GM23248 (cell line): ENCODE measurements around the gene NOXO1. TPM values are rescaled to one million over a fixed set of nuclear protein-coding genes. Genes with fewer than 3 reads are reported as not detected.
A peak's percentile ranks its signal among the peaks of the same experiment; 100 is the strongest.

ENCODE experiments used
- DNase-seq: peaks from one replicate; pipeline ENCODE4 v3.0.0-alpha.2; 2015
- H2AFZ ChIP-seq: fragments of 200-600 bp; sonication (generic); 2 replicates; pipeline ENCODE4 v1.6.1; 2016; ENCODE audit warnings: antibody characterized with exemption
- H3F3A ChIP-seq: fragments of 200-600 bp; sonication (generic); 2 replicates; pipeline ENCODE4 v1.6.1; 2016; ENCODE audit warnings: mild to moderate bottlenecking, antibody characterized with exemption, mixed run types; ENCODE audit not compliant: insufficient read depth
- H3K27ac ChIP-seq: fragments of 200-600 bp; sonication (generic); 2 replicates; pipeline ENCODE4 v1.5.1; 2016; ENCODE audit warnings: mild to moderate bottlenecking
- H3K27me3 ChIP-seq: fragments of 200-600 bp; sonication (generic); replicated peaks from 2 replicates; pipeline ENCODE4 v1.6.1; 2016; ENCODE audit warnings: mild to moderate bottlenecking; ENCODE audit not compliant: insufficient read depth
- H3K36me3 ChIP-seq: fragments of 200-600 bp; sonication (generic); 2 replicates; pipeline ENCODE4 v1.6.1; 2016; ENCODE audit warnings: low read depth, mild to moderate bottlenecking
- H3K4me1 ChIP-seq: fragments of 200-600 bp; sonication (generic); 2 replicates; pipeline ENCODE4 v1.6.1; 2016; ENCODE audit warnings: mild to moderate bottlenecking; ENCODE audit not compliant: insufficient read depth
- H3K4me2 ChIP-seq: fragments of 200-600 bp; sonication (generic); one replicate; pipeline ENCODE4 v1.6.1; 2016; ENCODE audit warnings: mild to moderate bottlenecking; ENCODE audit not compliant: unreplicated experiment
- H3K4me3 ChIP-seq: fragments of 200-600 bp; sonication (generic); 2 replicates; pipeline ENCODE4 v1.5.1; 2016; ENCODE audit warnings: mild to moderate bottlenecking
- H3K79me2 ChIP-seq: fragments of 200-600 bp; sonication (generic); 2 replicates; pipeline ENCODE4 v1.6.1; 2016; ENCODE audit warnings: mild to moderate bottlenecking; ENCODE audit not compliant: insufficient read depth
- H3K9ac ChIP-seq: fragments of 200-600 bp; sonication (generic); 2 replicates; pipeline ENCODE4 v1.6.1; 2016; ENCODE audit warnings: mild to moderate bottlenecking
- H3K9me2 ChIP-seq: fragments of 200-600 bp; sonication (generic); 2 replicates; pipeline ENCODE4 v1.6.1; 2016; ENCODE audit warnings: mixed run types, mild to moderate bottlenecking, moderate library complexity; ENCODE audit not compliant: insufficient read depth
- H3K9me3 ChIP-seq: fragments of 200-600 bp; sonication (generic); one replicate; pipeline ENCODE4 v1.6.1; 2017; ENCODE audit warnings: low read depth
- H4K20me1 ChIP-seq: fragments of 200-600 bp; sonication (generic); 2 replicates; pipeline ENCODE4 v1.6.0; 2016; ENCODE audit not compliant: insufficient read depth
- EZH2 ChIP-seq: fragments of 200-600 bp; sonication (generic); IDR thresholded peaks from 2 replicates; pipeline ENCODE4 v1.6.1; 2018; ENCODE audit warnings: antibody characterized with exemption, mild to moderate bottlenecking; ENCODE audit not compliant: insufficient read depth, poor library complexity, severe bottlenecking
- EZH2phosphoT487 ChIP-seq: fragments of 200-600 bp; sonication (generic); IDR thresholded peaks from 2 replicates; pipeline ENCODE4 v1.6.1; 2018; ENCODE audit warnings: antibody characterized with exemption, moderate library complexity, mild to moderate bottlenecking, low read depth; ENCODE audit not compliant: insufficient read depth
- WGBS, 2 experiments: methylation state at CpG; one replicate each; pipeline ENCODE4 v1.1.6; 2015 to 2017; ENCODE audit warnings: low lambda C conversion rate in 2 of 2, low coverage in 1 of 2; ENCODE audit errors: missing lambda C conversion rate in 2 of 2; 5-methylcytosine and 5-hydroxymethylcytosine counted together
- in situ Hi-C: fragments of 300-500 bp; cut with MboI; formaldehyde crosslinking; loops from 2 replicates; pipeline ENCODE4 v1.15.0; 2020
- polyA plus RNA-seq: library from polyadenylated mRNA; unstranded; fragments of >200 nt; fragmentation: Nextera tagmentation; extraction: Ambion mirVana; gene quantifications from 2 replicates; pipeline ENCODE4 v1.2.1, GENCODE V29; 2016
- total RNA-seq: library from RNA; depleted of rRNA; stranded (reverse); fragments of >200 nt; shearing (Covaris generic); gene quantifications from 2 replicates; pipeline ENCODE4 v1.2.3, GENCODE V29; 2014

NOXO1 gene
- total and polyA plus RNA-seq, 2 experiments from 2014 or later = 0.23 TPM; not detected in 1

GRCh38 chr16:1953734-1954133 is 27.5 kb downstream of the NOXO1 start:
- DNase-seq = no peak
- Histone ChIP-seq H3K9ac (no peak overlapping the region), H3K4me3 (no peak overlapping the region), H3F3A (no peaks in the 10 kb centered on the region), H3K4me1 (no peaks in the 10 kb centered on the region), H3K27ac (no peak overlapping the region), H3K9me2 (no peaks in the 10 kb centered on the region), H3K79me2 (no peaks in the 10 kb centered on the region), H3K4me2 (no peak overlapping the region), H2AFZ (no peak overlapping the region), H3K27me3 (no peaks in the 10 kb centered on the region), H3K36me3 (no peaks in the 10 kb centered on the region), H4K20me1 (no peaks in the 10 kb centered on the region), H3K9me3 (no peaks in the 10 kb centered on the region)
- TF ChIP-seq EZH2 = no peak
- in situ Hi-C loops = no loop called here
- 86 to 90% methylated on average over 22 of the region's 22 CpGs for WGBS, 2 experiments

DNA sequence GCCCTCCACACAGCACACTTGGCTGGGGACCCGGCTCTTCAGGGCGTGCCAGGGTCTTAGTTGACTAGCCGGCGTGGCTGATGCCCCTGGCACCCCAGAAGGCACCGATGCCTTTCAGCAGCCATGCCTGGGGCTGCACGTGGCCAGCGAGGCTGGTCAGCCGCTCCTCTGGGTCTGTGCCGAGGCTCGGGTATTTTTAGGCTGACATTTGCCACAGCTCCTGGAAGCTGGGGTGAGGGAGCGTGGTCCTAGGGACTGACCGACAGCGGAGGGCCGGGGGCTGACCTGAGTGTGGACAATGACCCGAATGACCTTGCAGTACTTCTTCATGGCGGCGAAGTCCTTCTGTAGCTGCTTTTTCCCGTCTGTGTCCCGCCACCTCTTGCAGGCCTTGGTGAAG is 30.7 kb downstream of the NOXO1 start:
- no peak for DNase-seq
- H3K27ac ChIP-seq = no peak overlapping the region
- no peak overlapping the region for H2AFZ ChIP-seq
- H3K4me3 ChIP-seq = no peak overlapping the region
- H3K4me2 ChIP-seq = no peak overlapping the region
- H3K4me1 ChIP-seq = no peaks in the 10 kb centered on the region
- WGBS, 2 experiments = 82 to 83% methylated on average over 19 of the region's 19 CpGs
- no peaks in the 10 kb centered on the region for H3K9me2 ChIP-seq
- H3F3A ChIP-seq = no peaks in the 10 kb centered on the region
- no peaks in the 10 kb centered on the region for H4K20me1 ChIP-seq
- H3K79me2 ChIP-seq = no peaks in the 10 kb centered on the region
- H3K9me3 ChIP-seq = no peaks in the 10 kb centered on the region
- in situ Hi-C loops = no loop called here
- no peaks in the 10 kb centered on the region for H3K27me3 ChIP-seq
- H3K36me3 ChIP-seq = no peaks in the 10 kb centered on the region
- TF ChIP-seq EZH2 = no peak
- TF ChIP-seq EZH2phosphoT487 = no peak
- no peak overlapping the region for H3K9ac ChIP-seq

DNA sequence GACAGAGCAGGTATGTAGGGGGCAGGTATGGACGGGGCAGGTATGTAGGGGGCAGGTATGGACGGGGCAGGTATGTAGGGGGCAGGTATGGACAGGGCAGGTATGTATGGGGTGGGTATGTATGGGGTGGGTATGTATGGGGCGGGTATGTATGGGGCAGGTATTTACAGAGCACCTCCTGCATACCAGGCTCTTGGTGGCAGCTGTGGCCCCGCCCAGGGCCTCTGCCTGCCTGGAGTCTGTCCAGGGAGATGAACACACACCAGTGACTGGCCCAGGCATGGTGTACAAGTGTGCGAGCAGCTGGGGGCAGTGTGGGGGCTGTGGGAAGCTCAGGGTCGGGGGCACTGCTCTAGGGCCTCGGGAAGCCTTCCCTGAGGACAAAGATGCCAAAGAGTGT is 31.2 kb downstream of the NOXO1 start:
- 39 to 68% methylated on average over 2 to 7 of the region's 7 CpGs for WGBS, 2 experiments
- H3K36me3 ChIP-seq = no peaks in the 10 kb centered on the region
- H3K4me3 ChIP-seq = no peak overlapping the region
- H3K79me2 ChIP-seq = no peaks in the 10 kb centered on the region
- no peak overlapping the region for H3K9ac ChIP-seq
- no peaks in the 10 kb centered on the region for H3K9me2 ChIP-seq
- no peak overlapping the region for H2AFZ ChIP-seq
- no peak overlapping the region for H3K4me2 ChIP-seq
- no peaks in the 10 kb centered on the region for H3K4me1 ChIP-seq
- in situ Hi-C loops = no loop called here
- no peaks in the 10 kb centered on the region for H3K27me3 ChIP-seq
- H3K9me3 ChIP-seq = no peaks in the 10 kb centered on the region
- DNase-seq = peak; percentile 28
- H3F3A ChIP-seq = no peaks in the 10 kb centered on the region
- TF ChIP-seq EZH2 (no peak), EZH2phosphoT487 (no peak)
- H3K27ac ChIP-seq = no peak overlapping the region
- H4K20me1 ChIP-seq = no peaks in the 10 kb centered on the region

- Histone ChIP-seq H3K4me2 (no peak overlapping the region), H3K27me3 (no peaks in the 10 kb centered on the region), H3K9me3 (no peaks in the 10 kb centered on the region), H3K27ac (no peak overlapping the region), H3K79me2 (no peaks in the 10 kb centered on the region), H3K4me1 (no peaks in the 10 kb centered on the region), H4K20me1 (no peaks in the 10 kb centered on the region), H2AFZ (no peak overlapping the region), H3K36me3 (no peaks in the 10 kb centered on the region), H3K9ac (no peak overlapping the region), H3F3A (no peaks in the 10 kb centered on the region), H3K9me2 (no peaks in the 10 kb centered on the region), H3K4me3 (no peak overlapping the region)
- WGBS, 2 experiments = 77 to 78% methylated on average over 8 to 11 of the region's 11 CpGs
- in situ Hi-C loops = no loop called here
- DNase-seq = no peak
- TF ChIP-seq EZH2phosphoT487 (no peak), EZH2 (no peak)
These were observed 31.8 kb downstream of the NOXO1 start for GRCh38 chr16:1949507-1949906.

- no peak overlapping the region for H3K9ac ChIP-seq
- no peak overlapping the region for H3K27ac ChIP-seq
- in situ Hi-C loops = no loop called here
- no peaks in the 10 kb centered on the region for H3K79me2 ChIP-seq
- no peaks in the 10 kb centered on the region for H3K36me3 ChIP-seq
- H2AFZ ChIP-seq = no peak overlapping the region
- no peaks in the 10 kb centered on the region for H3K9me2 ChIP-seq
- no peak for TF ChIP-seq EZH2phosphoT487
- H3F3A ChIP-seq = no peaks in the 10 kb centered on the region
- no peak overlapping the region for H3K4me2 ChIP-seq
- DNase-seq = no peak
- 73 to 78% methylated on average over 9 of the region's 9 CpGs for WGBS, 2 experiments
- no peaks in the 10 kb centered on the region for H3K27me3 ChIP-seq
- no peaks in the 10 kb centered on the region for H4K20me1 ChIP-seq
- H3K4me1 ChIP-seq = no peaks in the 10 kb centered on the region
- H3K9me3 ChIP-seq = no peaks in the 10 kb centered on the region
- H3K4me3 ChIP-seq = no peak overlapping the region
These were observed 33.9 kb downstream of the NOXO1 start for GRCh38 chr16:1947369-1947670.
